SKM-1 (cell line): ENCODE measurements around the gene CPNE2.

Experiments used
- DNase-seq: peaks from one replicate; lab custom pipeline; 2025; ENCODE audit not compliant: unreplicated experiment; lab: John Stamatoyannopoulos, UW

Gene CPNE2

DNA sequence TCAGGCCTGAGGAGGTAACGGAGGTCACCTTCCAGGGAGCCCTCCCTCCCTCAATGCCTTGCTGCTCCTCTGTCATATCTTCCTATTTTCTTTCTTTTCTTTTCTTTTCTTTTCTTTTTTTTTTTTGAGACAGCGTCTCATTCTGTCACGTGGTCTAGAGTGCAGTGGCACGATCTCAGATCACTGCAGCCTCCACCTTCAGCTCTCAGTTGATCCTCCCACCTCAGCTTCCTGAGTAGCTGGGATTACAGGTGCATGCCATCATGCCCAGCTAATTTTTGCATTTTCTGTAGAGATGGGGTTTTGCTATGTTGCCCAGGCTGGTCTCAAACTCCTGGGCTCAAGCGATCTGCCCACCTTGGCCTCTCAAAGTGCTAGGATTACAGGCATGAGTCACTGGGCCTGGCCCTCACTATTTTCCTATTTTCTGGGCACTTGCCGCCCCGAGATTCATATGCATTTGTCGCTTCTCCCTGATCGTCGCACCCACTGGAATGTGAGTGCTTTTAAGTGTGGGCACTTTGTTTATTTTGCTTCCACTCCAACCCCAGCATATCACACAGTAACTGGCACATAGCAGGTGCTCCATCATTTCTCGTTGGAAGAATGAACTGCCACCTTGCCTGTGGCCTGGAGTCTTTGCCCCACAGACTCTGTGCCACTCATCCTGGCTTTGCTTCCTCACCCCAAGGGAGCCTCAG lies 31.7 kb downstream of the CPNE2 start:
- DNase-seq = no peak

DNA sequence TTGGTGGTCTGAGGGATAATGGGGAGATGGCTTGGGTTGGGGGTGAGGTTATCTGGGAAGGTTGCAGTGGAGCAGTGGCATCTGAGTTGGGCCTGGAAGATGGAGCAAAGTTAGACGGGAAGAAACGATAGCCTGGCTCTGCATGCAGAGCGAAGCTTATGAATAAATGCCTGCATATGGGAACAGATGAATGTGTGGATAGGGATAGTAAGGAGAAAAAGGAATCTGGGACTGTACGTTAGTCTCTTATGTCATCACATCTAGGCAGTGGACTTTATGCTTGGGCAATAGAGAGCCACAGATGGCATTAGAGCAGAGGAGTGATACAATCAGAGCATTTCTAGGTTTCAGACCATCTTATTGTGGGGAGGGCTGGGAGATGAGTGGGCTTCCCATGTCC lies 33.0 kb downstream of the CPNE2 start:
- no peak for DNase-seq

DNA sequence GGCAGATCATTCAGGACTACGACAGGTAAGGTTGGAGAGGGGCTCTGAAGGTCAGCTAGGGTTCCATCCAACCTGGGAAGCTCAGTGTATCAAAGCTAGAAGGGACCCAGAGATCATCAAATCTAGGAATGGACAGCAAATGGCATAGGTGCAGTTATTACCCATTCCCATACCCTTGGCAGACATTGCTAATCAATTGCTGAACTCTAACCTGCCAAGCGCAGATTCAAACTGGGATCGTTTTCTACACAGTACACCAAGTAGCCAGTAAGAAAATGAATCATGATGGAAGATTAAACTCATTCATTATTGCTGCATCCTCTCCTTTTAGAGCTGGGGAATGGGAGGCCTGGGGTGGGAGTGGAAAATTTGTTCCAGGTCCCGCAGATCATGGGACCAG lies 33.6 kb downstream of the CPNE2 start:
- DNase-seq = no peak

DNA sequence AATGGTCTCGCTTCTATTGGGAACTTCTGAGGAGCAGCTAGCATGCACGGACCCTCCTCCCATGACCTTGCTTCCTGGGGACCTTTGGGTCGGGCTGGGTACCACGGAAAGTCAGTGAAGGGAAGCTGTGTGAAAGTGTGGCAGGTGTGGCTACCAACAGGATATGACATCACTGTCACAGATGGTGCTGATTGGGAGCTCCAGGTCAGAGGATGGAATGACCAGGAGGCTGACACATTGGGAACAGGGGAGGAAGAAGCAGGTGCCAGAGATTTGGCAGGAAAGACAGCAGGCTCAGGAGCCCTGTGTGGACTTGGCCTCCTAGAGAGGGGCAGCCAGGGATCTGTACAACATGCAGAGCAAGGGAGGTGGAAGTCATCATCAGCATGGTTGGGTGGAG lies 34.0 kb downstream of the CPNE2 start:
- DNase-seq = no peak

DNA sequence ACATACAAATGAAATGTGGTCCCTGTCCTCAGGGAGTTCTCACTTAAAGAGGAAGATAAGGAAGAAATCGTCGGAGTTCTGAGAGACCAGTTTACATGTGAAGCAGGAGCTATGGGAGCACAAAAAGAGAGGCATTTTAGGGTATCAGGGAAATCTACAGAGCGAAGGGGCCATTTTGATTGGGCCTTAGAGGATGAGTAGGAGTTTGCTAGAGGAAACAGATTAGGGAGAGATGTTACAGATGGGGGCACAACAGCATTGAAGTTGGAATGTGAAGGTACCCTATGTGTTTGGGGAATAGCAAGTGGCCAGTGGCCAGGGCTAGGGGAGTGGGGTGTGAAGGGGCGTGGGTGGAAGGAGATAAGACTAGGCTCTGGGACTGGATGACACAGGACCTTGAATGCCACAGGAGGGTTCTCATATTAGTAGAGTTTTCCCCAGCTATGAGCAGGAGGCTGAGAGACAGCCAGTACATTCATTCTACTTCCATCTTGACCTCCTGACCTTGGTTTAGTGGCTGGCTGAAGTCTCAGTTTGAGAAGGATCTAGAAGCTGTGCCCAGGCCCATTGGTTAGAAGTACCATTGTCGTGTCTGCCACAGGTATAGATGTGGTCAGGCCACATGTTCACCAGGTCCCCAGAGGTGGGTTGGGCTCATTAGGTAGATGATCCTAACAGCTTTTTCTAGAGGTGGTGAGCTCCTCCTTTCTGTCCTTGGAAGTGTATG lies 34.8 kb downstream of the CPNE2 start:
- DNase-seq = no peak

DNA sequence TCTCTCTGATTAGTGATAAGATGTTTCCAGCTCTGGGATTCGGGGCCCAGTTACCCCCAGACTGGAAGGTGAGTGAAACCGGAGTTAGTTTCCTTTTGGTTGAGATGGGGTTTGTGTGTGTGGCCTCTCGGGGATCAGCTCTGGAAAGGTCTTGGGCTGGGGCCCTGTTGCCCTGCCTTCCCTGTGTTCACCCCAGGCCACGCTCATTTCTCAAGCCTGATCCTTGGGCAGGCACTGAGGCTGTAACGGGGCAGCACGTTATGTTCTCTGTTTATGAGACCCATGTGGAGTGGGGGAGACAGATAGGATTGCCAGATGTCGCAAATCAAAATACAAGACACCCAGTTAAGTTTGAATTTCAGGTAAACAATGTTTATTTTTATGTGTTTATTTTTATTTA lies 35.5 kb downstream of the CPNE2 start:
- DNase-seq = no peak

DNA sequence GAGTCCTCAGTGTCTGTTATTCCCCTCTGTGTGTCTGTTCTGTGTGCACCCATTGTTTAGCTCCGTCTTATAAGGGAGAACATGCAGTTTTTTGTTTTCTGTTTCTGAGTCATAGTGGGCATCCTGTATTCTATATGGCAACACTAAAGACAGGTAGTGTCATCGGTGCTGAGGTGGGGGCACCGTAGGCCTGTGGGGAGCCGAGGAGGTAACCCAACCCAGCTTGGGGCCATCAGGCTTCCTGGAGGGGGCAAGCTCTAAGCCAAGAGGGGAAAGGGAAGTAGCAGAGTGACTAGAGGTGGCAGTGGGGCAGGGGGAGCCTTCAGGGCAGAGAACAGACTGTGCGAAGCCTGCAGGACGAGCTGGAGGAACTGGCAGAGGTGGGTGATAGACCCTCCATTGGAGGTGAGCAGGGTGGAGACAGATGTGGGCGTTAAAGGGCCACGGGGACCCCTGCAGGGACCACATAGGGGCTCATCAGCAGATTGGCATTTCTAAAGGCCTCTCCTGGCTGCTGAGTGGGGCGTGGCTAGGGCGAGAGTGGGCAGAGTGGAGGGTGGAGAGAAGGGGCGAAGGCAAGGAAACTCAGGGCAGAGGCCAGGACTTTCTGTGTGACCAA lies 36.5 kb downstream of the CPNE2 start:
- DNase-seq = no peak

DNA sequence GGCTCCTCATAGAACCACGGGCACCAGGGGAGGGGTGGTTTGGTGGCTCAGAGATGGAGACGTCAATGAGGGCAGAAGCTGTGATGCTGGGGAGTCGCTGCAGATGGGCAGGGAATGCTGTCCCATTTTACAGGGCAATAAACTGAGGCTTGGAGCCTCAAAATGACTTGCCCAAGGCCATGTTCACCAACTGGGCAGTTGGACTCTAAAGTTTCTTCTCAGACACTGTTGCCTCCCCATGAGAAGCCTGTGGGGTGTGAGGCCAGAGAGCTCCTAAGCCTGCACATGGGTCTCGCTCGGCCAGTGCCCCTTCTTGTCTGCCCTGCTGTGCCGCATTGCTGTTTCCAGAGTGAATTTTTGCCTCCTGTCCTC lies 38.6 kb downstream of the CPNE2 start:
- no peak for DNase-seq

DNA sequence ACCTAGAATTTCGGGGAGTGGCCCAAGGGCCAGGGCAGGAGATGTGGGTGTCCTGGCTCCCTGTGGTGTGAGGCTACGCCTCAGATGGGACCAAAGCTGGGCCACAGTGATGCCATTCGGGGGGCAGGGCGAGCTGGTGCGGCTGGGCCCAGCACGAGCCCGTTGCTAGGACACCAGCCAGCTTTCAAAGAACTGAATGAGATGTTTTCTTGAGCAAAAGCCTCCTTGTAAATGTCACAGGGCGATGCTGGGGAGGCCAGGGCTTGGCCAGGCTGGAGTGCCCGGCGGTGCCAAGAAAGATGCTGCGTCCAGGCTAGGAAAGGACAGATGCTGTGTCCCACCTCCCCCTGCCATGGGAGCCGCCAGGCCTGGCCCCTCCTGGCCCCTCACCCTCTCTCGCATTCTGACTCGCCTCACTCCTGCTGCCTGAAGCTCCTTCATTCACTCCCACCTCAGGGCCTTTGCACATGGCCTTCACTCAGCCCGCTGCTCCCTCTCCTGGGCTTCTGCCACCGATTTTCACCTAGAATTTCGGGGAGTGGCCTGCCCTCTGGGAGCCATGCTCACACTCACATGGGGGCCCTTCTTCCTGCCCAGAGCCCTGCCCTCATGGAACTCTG lies 39.1 kb downstream of the CPNE2 start:
- DNase-seq = no peak

DNA sequence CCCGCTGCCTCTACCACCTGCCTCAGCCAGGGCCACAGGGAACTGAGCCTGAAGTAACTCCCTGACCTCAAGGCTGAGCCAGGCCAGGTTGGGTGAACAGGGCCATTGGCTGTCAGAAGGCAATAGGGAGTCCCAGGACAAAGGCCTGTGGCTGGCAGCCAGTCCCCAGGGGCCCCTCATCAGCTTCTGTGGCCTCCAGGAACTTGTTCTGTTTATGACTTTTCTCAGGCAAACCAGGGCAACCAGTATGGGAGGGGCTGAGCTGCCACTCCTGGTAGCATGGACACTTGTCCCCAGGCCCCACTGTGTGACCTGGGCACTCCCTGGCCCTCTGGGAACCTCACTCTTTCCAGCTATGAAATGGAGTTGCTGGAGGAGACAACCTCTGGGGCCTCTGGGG lies 40.1 kb downstream of the CPNE2 start:
- no peak for DNase-seq

DNA sequence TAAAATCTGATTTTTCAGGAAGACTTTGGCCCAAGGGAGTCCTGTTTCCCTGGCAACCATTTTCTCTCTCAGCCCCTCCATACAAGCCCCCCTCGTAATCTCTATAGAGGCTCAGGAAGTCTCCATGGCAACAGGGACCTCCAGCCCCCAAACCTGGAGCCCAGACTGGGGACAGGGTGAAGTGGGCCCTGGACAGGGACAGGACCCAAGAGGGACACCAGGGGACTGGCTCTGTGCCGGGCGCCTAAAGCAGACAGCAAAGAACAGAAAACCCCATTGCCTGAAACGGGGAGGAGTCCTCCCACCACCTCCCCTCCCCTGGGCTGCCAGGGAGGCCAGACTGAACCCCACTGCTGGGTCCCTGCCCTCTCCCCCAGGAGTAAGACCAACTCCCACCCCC lies 40.6 kb downstream of the CPNE2 start:
- no peak for DNase-seq

DNA sequence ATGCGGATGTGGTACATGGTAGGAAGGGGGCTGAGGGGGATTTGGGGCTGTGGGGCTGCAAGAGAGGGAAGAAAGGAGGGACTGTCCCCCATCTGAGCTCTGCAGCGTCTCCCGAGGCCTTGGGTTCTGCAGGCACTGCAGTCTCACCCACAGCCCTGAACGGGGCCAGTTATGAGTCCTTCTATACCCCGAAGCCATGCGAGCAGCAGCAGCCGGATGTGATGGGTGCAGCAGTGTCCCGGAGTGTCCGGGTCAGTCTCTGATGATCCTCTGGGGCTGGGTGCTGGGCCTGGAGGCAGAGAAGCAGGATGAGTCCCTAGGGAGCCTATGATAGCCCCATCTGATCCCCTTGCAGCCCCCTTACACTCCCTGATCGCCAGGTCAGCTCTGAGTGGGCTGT lies 41.5 kb downstream of the CPNE2 start:
- DNase-seq = no peak

DNA sequence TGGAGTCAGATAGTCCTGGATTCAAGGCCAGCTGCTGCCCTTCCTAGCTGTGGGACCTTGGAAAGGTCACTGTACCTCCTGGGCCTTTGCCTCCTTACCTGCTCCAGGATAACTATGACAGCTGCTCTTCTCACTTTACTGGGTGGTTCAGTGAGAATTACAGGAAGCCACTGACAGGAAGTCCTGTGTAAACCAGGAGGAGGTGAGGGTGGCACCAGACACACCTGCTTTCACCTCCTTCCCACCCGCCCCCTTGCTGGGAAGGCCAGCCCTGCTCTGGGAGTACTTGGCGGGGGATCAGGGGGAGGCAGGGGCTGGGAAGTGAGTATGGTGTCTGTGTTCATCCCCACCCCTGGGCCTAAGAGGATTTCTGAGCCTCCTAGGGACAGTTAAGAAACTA lies 42.6 kb downstream of the CPNE2 start:
- no peak for DNase-seq

DNA sequence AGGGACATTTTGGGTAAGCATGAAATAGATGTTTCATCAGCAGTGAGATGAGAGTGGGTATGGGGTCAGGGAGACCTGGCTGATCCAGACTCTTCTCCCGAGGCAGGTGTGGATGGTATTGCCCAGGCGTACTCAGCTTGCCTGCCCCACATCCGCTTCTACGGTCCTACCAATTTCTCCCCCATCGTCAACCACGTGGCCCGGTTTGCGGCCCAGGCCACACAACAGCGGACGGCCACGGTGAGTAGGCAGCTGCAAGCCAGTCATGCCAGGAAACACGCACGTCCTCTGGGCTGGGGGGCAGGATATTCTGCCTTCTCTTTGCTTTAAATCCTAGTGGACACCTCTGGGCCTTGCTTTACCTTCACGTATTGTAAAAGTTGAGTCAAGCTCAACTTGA lies 44.7 kb downstream of the CPNE2 start:
- no peak for DNase-seq

DNA sequence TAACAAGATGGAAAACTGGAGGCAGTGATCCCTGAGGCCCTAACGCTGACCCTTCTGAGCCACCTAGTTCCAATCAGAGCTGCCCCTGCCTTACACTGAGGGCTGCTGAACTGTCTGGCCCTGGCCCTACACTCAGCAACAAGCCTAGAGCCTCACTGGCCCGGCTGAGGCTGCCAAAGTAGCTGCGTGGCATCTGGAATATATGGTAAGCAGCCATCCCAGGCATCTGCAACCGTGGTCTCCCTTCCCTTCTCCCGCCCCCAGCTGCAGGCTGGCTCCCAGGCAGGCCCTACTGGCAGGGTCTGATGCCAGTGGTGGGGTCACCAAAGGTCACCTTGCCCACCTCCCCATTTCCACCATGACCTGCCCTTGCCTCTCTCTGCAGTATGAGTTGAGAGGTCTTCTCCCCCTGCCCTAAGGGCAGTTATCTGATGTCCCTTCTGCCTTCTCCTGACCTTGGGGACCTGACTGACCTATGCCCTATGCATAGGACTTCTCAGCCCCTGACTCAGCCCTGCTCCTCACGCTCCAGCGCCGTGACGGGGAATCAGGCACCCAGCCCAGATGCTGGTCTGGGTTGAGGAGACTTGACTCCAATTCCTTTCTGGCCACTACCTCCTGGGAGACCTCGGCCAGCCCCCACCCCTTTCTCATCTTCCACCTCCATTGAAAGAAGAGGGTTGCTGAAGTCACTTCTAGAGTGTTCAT lies 45.3 kb downstream of the CPNE2 start:
- DNase-seq = no peak

DNA sequence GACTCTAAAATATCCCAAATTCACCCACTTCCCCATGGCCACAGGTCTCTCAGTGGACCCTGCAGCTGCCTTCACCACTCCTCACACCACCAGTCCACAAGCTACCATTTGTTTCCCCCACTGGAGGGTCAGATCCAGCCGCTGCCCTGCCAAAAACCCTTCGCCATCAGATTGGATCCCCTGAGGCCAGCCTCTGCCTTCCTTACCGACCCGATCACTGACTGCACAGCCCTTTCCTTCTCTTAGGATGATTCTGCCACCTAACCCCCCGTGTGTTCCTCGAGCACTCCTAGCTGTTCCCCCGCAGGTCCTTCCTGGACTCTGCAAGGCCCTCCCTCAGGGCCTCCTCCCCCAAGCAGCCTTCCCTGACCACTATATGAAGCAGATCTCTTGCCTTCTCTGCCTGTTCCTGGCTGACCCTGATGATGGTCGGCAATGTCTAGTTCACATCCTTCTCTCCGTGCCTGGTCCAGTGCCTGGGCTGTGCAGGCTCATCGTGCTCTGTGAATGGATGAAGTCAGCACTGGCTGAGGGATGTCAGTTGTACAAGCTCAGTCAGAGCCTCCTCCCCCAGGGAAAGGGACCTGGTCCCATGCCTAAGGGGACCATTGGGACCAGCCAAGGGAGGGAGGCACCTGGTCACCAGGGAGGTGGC lies 46.0 kb downstream of the CPNE2 start:
- no peak for DNase-seq

DNA sequence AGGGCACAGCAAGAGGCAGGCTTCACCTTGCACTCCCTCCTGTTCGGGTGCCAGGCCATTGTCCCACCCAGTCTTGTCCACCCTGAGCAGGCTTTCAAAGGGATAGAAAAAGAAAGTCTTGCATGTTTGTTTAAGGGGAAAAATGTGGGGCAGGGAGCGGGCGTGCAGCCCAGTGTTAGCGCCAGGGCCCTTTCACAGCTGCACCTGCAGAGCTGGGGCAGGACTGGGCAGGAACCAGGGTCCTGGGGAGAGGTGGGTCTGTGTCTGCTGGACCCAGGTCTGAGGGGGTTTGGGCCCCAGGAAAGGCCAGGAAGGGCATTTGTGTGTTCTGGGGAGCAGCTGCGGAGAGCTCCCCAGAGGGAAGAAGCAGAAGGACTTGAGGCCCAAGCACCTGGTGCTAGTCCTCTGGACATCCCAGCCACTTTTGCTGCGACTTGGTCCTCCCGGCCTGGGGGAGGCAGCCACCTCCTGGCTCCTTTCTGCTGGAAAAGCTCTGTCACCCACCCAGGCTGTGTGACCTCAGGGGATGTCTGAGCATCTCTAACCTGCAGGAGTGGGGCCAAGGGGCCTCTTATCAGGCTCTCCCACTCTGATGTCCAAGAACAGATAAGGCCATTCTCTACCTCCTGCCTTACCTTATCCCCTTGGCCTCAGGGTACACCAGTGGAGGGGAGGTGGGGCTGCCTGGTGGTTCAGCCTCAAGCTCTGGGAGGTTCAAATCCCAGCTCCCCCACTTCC lies 48.7 kb downstream of the CPNE2 start:
- DNase-seq = no peak

DNA sequence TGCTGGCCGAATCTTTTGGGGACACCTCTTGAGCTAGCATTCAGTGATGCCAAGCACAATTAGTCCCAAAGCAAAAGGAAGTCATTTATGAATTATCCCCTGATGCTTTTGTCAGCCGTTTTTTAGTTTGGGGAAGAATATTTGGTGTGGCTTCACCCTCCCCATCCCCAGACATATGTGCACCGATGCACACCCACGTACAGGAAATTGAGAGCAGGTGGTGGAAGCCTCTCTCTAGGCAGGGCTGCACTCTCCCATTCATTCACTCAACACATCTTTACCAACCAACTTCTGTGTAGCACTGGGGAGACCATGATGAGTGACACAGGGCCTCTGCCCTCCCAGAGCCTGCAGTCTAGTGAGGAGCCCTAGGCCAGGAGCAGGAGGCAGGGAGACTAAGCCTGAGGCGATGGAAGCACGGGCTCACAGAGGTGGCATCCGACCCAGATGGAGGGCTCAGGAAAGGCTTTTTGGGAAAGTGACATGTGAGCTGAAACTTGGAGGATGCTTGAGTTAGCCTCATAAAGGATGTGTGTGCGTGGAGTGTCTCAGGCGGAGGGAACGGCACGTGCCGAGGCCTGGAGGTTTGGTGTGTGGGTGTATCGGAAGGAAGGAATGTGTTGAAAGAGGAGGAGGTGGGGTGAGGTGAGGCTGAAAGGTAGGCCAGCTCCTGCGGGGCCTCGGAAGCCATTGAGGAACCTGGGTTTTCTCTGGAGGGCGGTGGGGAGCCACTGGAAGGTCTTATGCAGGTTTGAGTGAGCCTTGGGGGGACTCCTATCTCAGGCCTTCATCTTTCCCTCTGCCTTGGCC lies 49.6 kb downstream of the CPNE2 start:
- no peak for DNase-seq

DNA sequence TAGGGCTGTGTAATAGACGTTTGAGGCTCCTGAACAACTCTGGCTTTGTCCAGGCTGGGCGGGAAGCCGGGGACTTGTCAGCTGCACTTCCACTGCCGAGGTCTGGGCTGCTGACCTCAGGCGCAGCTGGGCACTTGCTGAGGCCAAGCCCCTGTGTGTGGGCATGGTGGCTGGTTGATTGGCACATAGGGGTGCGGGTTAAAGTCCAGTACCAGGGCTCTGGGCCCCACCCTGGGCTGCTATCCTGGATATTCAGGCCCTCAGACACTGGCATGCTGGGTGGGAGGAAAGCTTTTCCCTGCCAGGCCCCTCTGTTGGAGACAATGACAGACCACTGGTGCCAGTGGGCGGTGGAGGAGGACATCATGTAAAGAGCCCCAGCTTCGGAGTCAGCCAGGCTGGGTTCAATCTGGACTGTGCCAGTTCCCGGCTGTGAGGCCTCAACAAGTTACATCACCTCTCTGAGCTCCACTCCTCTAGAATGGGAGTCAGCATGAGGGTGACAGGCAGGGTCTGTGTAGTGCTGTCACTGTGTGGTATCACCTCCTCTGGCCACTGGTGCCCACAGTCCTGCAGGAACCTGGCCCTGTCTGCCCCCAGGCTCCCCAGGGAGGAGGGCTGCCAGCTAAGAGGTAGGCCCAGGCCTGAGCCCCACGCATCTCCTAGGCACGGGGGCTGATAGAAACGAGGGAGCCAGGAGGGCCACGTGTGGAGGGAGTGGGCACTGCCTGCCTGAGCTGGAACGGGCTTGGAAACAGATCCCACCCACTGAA lies 51.0 kb downstream of the CPNE2 start:
- DNase-seq = no peak
